Omental fat pad (tissue), 4 donors: ENCODE data around the gene TSACC. TPM values are rescaled to one million over a fixed set of nuclear protein-coding genes. Genes with fewer than 3 reads are reported as not detected.

Source experiments
- ATAC-seq: fragments of 150-250 bp; one replicate; pipeline ENCODE4 v1.9.1; 2016; ENCODE audit warnings: mild to moderate bottlenecking, moderate library complexity; ENCODE audit not compliant: low FRiP score
- DNase-seq: peaks from one replicate; pipeline ENCODE4 v3.0.0-alpha.2; 2019; ENCODE audit warnings: low spot score
- total RNA-seq, 4 donors: library from RNA; depleted of rRNA; stranded (reverse); fragments of >200 nt; gene quantifications; one replicate each; pipeline ENCODE4 v1.1.0, GENCODE V29; 2016
- TF ChIP-seq, protein P1 (sequence below), 3 donors: fragments of 450-650 bp; IDR thresholded peaks; one replicate each; pipeline ENCODE4 v1.5.1; 2016 to 2017; ENCODE audit warnings: antibody characterized with exemption in 3 of 3, mild to moderate bottlenecking in 3 of 3, moderate library complexity in 2 of 3

The TSACC gene
- not detected for total RNA-seq

DNA sequence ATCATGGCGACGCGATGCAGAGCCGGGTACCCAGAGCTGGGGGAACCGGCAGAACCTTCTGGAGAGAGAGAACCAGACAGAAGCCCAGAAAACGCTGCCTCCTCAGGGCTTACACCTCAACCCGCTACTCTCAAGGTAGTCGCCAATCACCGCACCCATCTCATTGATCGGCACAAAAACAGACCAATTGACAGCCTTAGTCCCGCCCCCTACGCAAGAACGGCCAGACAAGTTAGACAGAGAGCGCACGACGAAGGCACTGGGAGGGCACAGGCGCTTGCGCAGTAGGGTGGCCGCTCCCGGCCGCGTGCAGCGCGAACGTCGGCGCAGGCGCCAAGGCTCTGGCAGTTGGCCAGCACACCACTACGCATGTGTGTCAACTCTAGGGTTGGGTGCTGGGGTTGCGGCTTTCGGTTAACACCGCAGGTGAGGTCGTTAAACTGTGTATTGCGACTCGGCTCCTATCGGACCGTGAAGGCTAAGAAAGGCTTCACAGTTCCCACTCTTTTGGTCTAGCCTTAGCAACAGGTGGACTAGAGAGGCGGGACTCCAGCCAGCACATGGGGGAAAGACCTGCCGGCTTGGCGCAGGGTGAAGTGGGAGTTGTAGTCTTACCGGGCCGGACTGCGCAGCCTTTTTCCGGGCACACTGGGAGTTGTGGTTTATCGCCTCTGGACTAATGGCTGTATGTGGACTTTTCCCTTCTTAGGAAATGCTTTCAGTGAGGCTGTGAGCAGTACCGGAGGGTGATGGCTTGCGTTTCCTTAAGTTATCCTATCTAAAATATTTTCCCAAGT is at the start of gene TSACC, which contains the start of gene CCT3:
TSS of gene TSACC (plus strand) at position 347 of the 797 bp plus-strand sequence. CDS start 1,232 bp downstream, outside the sequence.
TSS of gene CCT3 (minus strand) at position 113 of the 797 bp plus-strand sequence. CDS start at position 5, 108 bp downstream.
- TF ChIP-seq, protein P1, sequence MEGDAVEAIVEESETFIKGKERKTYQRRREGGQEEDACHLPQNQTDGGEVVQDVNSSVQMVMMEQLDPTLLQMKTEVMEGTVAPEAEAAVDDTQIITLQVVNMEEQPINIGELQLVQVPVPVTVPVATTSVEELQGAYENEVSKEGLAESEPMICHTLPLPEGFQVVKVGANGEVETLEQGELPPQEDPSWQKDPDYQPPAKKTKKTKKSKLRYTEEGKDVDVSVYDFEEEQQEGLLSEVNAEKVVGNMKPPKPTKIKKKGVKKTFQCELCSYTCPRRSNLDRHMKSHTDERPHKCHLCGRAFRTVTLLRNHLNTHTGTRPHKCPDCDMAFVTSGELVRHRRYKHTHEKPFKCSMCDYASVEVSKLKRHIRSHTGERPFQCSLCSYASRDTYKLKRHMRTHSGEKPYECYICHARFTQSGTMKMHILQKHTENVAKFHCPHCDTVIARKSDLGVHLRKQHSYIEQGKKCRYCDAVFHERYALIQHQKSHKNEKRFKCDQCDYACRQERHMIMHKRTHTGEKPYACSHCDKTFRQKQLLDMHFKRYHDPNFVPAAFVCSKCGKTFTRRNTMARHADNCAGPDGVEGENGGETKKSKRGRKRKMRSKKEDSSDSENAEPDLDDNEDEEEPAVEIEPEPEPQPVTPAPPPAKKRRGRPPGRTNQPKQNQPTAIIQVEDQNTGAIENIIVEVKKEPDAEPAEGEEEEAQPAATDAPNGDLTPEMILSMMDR (IDR thresholded peaks at IDR 0.05) = no peak
- DNase-seq = peak; percentile 99
- ATAC-seq = peak; percentile 99

GRCh38 chr1:156289857-156290256 is 48.5 kb upstream of the TSACC start:
- no peak for ATAC-seq
- TF ChIP-seq, protein P1 (IDR thresholded peaks at IDR 0.05) = no peak
- no peak for DNase-seq

DNA sequence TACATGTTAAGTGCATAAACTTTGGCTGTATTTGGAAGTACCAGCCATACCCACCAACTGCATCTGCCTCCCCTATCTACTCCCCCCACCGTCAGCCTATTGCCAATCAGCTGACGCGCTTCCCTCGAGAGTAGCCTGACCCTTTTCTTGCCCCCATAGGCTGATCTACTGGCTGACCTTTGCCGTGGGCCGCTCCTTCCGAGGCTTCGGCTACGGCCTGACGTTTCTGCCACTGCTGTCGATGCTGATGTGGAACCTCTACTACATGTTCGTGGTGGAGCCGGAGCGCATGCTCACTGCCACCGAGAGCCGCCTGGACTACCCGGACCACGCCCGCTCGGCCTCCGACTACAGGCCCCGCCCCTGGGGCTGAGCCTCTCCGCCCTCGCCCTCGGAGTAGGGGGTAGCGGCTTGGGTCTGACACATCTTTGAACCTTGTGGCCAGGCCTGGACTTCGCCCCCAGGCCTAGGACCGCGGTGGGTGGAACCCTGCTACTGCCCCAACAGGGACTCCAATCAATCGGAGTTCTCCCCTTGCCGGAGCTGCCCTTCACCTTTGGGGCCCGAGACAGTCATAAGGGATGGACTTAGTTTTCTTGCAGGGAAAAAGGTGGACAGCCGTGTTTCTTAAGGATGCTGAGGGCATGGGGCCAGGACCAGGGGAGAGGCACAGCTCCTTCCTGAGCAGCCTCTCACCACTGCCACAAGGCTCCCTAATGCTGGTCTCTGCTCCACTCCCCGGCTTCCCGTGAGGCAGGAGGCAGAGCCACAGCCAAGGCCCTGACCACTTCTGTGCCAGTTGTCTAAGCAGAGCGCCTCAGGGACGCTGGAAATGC is 46.9 kb upstream of the TSACC start:
- ATAC-seq (peak; percentile 97), DNase-seq (peak; percentile 75)
- TF ChIP-seq, protein P1 (IDR thresholded peaks at IDR 0.05) = no peak

DNA sequence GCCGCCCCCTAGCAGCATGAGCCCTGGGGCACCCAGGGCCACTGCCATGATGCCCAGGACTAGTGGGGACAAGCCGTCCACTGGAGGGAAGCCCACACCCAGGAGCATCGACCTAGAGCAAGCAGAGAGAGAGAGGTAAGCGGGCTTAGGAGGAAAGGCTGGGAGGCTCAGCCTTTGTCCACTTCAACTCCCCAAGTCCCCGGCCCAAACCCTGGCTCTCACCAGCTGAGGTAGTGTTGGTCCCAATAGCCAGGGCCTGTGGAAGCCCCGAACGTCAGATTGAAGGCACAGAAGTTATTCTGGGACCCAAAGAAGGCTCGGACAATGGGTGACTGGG is 45.3 kb upstream of the TSACC start:
- TF ChIP-seq, protein P1 (IDR thresholded peaks at IDR 0.05) = no peak
- no peak for DNase-seq
- ATAC-seq = no peak

DNA sequence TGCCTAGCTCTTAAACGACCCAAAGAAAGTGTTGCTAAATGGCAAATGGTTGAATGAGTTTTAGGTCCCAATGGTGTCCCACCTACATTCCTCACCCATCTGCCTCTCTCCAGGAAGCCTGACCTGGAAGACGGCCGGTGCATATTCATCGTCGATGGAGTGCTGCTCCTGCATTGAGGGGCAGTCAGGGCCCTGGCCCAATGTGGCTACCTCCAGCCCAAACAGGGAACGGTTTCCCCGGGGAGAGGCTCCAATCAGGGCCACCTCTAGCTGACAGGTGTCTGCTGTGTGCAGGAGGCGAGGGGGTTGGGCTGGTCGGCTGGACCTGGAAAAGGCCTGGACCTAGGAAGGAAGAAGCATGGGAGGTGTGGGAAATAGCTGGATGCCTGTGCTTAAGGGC is 44.4 kb upstream of the TSACC start:
- TF ChIP-seq, protein P1 (IDR thresholded peaks at IDR 0.05) = no peak
- ATAC-seq = no peak
- no peak for DNase-seq

- ATAC-seq = no peak
- TF ChIP-seq, protein P1 (IDR thresholded peaks at IDR 0.05) = no peak
- DNase-seq = peak; percentile 58
Measured at GRCh38 chr1:156295391-156295947, 42.9 kb upstream of the TSACC start, which contains the start of gene GLMP. Gene GLMP, minus strand, starts transcription at chr1:156295679. Its CDS starts 34 bp downstream, at chr1:156295645.
